ENCODE data around the gene CKS1B.
A peak's percentile ranks its signal among the peaks of the same experiment; 100 is the strongest.

The CKS1B gene

DNA sequence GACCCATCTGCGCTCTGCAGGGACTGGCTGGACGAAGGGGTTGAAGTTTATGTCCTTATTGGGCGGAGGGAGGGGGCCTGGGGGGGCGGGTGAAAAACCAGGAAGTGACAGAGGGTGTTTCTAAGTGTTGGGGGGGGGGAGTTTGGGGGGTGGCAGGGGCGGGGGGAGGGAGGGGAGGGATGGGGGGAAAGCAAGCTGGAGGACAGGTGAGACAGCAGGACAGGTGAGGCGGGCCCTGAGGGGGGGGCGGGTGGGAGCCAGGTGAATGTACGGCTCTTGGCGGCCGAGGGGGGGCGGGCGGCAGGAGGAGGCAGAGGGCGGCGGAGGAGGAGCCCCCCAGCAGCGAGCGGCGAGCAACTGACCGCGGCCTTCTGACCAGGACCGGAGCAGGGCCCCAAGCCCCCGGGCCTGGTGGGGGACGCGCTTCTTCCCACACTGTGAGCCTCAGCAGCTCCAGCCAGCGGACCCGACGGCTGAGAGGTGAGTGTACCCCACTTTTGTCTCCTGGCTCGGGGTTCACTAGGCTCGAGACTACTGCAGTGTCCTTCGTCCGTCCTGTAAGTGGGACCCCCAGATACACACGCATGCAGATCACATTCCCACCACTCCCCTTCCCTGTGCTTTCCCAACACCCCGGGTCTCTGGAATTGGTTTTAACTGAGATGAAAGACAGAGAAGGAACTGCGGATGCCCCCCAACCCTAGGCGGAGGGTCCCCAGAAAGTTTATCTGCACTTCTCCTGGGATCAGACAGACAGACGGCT is 28.2 kb downstream of the CKS1B start, which contains the start of gene ZBTB7B:
Gene ZBTB7B (plus strand): TSS at position 339 of the 763 bp plus-strand sequence. CDS start 11,859 bp downstream, outside the sequence.
- DNase-seq (ENCODE audit: low spot score) = peak; percentile 52

DNA sequence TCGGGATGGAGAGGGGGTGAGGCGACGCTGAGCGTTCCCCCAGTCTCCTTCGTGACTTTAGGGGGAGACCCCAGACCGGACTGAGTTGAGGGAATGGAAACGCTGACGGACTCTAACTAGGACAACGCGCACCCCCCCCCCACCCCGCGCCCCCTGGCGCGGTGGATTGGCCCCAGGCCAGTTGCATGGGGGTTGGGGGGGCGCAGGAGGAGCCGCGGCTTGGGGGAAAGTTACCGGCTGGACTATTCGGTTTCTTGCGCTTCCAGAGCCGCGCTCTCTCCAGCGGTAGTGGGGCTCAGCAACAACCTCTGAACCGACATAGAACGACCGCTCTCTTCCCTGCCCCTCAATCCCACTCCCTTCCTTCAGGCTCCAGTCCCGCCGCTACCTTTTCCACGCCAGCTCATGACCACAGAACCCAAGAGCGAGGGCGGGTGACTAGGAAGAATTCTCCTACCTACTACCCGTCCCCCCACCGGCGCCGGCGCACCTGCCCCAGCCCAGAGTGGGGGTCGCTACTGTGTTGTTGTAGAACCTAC is 28.8 kb downstream of the CKS1B start:
- DNase-seq (ENCODE audit: low spot score) = no peak

DNA sequence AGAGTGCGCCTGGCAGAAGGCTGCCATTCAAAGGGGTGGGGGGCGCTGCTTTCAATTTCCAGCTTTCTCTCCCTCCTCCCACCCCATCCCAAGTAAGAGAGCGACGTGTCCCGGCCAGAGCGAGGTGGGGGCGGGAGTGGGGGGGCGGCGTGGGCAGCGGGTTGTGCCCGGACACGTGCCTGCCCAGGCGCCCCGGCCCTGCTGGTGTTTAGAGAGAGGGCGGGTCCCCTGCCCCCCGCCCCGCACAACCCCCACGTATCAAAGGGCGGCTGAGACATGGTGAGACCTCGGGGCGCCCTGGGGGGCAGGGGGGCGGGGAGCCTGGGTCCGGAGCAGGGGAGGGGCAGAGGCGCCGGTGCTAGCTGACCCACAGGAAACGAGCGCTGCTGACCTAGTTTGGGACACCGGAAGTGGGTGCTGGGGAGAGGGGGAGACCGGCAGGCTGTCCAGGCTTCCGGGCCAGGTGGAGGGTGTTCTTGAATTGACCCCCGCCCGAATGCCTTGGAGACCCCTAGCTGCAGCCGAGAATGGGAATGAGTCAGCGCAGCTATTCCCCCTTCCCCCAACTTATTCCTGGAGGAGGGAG is 29.4 kb downstream of the CKS1B start:
- DNase-seq (ENCODE audit: low spot score) = no peak

DNA sequence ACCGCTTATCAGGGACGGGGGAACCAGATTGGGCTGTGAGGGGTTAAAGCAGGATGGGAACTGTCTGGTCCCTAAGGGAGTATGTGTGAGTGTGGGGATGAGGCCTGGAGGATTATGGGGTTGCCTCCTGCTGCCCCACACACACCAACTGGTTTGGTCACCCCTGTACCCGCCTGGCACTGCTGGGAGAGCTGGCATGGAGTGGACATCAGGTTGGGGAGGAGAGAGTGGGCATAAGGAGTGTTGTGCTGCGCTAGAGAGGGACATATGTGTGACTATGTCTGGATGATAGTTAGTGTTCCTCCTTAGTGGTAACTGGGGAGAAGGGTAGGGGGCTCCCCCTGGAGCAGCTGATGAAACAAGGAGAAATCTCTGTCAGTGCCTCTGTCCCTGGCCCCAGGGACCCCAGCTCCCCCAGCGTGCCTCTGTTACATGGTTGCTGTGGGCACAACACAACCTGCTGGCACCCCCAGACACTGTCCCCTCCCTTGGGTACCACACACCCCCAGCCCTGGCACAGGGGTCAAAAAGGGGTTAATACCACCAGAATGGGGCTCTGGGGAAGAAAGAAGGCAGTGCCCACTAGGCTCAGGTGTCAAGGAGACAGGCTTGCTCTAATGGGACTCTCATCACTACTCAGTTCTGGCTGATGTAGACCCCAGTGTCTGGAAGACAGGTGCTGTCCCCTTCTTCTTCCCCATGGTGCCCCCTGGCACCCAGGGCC is 30.0 kb downstream of the CKS1B start:
- no peak for DNase-seq (ENCODE audit: low spot score)

DNA sequence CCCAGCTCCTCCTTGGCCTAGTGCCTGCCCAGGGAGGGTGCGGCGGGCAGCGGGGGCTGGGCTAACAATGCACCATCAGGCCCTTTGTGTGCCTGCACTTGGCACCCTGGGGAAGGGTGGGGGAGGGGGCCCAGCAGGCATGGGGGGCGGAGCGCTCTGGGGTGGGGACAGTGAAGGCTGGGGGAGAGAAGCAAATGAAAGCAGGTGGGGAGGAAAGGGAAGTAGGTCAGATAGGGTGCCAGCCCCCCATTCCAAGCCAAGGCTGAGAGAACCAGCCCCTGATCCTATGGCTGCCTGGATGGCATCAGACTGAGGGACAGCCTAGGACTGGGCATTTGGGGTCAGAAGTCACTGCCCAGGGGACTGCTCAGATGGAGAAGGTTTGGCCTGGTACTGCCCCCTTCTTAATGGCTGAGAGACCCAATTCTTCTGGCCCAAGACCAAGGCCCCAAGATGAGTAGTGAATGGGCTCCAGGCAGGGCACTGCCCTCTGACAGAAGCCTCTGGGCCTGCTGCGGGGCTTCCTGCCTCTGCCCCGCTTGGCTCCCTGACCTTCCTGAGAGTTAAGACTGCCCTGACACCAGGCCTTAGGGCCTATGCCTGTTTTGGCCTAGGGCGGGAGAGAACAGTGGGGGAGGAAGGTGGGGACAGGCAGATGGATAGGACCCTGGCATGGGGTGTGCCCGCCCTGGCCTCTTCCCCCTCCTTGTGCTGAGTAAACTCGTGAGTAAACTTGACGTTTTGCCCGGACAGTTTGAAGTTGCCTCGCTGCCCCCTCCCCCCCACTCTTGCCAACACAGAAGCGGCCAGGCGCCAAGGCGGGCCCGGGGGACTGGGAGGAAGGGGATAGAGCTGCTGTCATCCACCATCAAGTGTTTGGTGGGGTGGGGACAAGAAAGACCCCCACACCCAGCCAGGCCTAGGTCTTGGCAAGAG is 30.9 kb downstream of the CKS1B start:
- DNase-seq (ENCODE audit: low spot score) = peak; percentile 73

DNA sequence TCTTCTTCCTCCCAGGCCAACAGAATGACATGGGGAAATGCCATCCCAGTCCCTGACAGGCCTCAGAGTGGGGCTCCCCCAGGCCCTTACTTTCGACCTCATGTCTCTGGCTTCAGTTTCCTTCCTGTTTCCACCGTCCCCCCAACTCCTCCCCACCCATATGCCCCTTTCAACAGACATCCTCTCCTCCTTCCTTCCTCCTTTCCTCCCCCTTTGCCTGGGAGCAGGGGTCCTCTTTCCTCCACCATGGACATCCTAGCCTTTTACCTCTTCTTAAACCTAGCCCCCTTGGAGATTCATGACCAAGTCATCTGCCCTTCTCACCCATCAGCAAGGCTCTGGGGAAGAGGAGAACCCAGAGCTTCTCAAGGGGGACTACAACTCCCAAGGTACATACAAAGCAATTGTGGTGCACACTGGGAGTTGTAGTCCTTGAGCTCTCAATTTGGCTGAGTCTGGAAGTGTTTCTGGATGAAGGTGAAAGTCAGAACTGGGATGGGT is 32.2 kb downstream of the CKS1B start:
- DNase-seq (ENCODE audit: low spot score) = peak; percentile 49

DNA sequence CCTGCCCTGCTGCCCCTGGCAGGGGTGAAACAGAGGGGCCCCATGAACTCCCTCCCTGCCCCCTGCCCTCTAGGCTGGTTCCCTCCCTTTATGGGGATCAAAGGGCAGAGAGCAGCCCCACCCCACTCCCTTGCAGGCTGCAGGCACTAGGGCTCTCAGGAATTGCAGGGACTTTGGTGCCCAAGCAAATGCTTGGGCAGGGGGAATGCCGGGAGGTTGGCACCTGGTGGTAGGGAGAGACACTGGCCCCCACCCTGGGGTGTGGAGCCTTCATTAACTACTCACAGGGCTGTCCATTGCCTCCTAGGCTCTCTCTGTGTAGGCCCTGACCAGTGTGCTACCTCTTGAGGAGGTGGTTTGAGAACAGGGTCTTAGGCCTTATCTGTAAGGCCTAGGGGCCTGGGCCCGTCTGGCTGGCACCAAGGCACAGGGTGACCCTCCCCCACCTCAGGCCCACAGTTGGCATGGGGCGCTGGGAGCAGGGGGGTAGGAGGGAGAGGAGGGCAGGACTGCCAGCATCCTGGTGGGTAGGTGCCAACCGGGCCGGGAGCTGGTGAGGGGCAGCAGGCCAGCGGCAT is 32.9 kb downstream of the CKS1B start:
- no peak for DNase-seq (ENCODE audit: low spot score)

DNA sequence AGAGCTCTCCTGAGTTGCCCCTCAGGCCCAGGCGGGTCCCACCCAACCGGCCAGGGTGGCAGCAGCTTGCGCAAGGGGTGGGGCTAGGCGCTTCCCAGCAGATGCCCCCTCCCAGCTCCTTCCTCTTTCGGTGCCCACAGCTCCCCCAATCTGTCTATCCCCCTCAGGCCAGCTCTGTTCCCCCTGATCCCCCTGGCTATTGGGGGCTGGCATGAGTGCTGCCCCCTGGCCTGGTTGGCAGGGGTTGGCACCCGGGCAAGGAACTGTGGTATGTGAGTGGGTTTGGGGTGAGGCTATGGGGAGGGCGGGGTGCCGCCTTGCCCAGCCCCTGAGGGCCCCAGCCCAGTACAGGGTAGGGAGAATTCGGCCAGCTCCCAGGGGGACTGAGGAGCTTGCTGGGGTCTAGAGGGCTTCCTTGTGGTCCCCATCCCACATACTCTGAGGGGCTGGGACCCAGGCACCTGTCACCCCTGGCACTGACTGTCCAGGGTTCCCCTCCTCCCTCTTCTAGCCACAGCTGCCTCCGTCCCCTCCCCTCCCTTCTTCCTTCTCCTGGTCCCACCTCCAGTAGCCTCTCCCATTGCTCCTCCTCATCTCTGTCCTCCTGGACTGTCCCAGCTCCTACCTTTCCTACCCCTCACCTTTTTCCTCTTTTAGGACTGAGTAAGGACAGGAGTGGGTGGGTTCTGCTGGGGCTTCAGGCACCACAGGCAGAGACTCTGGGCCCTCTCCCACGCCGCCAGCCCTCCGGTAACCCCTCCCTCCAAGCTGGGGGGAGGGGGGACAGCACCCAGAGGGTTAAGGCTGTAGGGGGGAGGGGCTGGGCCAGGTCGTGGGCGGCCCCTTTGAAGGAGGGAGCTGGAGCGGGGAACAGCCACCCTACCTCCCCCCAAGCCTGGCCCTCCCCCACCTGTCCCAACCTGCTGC is 33.8 kb downstream of the CKS1B start:
- DNase-seq (ENCODE audit: low spot score) = no peak

DNA sequence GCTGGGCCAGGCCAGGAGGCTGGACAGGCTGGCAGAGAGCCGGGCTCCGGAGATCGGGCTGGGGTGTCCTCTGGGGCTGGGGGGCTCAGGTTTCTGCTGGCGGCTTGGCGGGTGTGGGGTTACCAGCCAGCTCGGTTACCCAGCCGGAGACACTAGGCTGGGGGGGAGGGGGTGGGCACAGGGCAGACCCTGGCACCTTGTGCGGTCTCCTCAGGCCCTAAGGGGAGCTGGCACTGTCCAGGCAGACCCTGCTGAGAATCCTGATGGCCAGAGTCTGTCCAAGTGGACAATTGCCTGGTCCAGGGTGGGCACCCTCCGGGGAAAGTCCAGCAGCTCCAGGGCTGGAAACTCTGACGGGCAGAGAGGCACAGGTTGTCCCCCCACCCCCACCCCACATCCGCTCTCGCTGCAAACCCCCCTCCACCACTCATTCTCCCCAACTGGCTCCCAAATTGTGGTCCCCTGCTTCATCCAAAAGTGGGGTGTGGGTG is 34.8 kb downstream of the CKS1B start:
- no peak for DNase-seq (ENCODE audit: low spot score)

DNA sequence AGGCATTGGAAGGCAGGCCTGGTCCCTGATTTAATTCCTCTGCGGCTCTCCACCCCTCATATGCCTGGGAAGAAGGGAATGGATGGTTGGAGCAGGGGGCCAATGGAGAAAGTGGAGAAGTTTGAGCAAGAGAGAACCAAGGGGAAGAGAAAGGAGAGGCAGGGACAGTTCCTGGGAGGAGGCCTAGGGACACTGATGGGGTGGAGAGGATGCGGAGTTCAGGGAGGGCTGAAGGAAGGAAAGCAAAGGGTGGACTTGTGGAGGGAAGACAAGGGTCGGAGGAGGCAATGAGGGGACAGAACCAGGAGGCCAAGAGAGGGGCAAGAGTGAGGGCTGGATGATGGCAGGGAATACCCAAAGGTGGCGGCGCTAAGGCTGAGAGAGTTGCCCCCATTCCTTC is 35.3 kb downstream of the CKS1B start:
- DNase-seq (ENCODE audit: low spot score) = no peak

DNA sequence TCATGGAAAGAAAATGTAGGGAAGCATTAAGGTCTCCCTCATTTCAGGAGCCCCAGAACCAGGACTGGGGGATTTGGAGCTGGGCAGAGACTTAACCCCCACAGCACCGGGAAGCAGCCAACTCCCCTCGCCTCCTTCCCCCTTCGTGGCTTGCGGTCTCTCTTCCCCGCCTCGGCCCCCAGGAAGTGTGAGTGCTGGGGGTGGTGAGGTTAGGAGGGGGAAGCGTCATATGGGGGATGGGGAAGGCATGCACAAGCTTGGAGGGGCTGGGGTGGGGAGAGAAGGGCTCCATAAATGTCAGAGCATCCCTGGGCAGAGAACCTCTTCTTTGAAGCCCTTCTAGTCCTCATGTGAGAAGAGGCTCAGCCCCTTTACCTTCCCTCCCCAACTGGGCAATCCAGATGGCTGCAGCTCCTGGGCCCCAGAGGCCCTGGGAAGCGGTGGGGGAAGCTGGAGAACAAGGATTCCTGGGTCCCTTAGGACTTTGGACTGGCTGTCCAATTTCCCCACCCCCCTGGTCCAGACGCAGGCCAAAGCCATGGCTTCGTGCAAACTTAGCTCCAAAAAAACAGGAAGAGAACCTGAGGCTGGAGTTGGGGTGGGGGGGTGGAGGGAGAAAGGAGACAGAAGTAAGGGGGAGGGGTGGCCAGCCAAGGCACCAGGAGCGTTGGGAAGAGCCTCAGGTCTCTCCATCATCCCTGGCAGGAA is 35.9 kb downstream of the CKS1B start:
- DNase-seq (ENCODE audit: low spot score) = no peak

DNA sequence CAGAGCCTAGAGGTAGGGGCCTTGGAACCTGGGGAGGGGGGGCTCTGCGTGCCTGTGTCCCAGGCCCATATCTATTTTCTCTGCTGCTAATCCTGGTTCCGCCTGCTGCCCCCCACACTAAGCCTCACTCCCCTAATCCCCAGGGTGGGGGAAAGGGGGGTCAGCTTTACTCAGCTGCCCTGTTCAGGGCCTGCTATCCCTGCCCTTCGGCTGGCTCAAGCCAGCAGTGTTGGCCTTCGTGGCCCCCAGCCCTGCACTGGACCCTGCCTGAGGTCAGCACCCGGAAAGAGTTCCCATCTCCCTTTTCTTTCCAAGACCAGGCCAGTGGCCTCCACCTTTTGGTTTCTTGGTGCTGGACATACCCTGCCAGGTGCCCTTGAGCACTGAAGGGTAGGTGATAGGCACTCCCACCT is 36.5 kb downstream of the CKS1B start:
- DNase-seq (ENCODE audit: low spot score) = no peak

DNA sequence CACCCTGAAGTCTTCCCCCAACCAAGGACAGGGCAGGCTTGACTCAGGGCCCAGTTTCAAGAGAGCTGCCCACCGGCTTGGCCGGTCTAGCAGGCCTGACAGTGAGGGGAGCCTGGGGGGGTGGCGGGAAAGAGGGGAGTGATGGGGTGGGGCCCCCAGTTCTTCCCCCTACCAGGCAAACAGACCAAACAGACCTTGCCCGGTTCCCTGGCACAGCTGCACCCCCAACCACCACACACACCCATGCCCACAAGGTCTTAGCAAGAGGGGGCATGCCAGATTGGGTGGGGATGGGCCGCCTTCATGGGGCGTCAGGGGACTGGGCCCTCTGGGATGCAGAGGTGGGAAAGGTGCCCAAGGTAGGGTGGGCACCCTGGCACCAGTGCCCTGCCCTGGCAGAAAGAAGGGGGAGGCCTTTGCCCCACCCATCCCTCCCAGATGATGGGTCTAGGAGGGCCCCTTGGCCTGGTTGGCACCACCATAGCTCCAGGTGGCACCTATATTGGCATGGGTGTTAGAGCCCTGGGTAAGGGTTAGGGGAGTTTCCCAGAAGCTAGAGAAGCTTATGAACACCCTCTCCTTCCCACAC is 37.0 kb downstream of the CKS1B start:
- no peak for DNase-seq (ENCODE audit: low spot score)

DNA sequence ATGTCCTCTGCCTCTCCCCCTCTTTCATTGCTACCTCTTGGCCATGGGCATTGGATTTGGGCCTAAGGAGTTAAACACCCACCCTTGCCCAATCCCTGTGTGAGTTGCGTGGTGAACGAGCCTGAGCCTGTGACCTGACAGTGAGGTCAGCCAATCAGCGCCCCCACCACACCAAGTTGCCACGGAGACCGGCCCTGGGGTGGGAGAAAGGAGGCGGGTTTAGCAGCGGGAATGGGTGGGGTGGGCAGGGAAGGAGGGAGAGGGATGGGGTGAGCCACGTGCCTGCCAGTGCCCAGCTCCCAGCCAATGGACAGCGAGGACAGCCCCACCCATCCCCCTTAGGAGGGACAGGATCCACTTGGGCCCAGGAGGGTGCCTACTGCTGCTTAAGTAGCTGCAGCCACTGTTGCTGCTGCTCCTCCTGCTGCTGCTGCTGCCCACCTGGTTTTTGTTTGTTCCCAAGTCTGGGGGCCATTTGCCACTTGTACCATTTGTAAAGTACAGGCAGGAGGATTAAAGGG is 37.6 kb downstream of the CKS1B start:
- DNase-seq (ENCODE audit: low spot score) = no peak

DNA sequence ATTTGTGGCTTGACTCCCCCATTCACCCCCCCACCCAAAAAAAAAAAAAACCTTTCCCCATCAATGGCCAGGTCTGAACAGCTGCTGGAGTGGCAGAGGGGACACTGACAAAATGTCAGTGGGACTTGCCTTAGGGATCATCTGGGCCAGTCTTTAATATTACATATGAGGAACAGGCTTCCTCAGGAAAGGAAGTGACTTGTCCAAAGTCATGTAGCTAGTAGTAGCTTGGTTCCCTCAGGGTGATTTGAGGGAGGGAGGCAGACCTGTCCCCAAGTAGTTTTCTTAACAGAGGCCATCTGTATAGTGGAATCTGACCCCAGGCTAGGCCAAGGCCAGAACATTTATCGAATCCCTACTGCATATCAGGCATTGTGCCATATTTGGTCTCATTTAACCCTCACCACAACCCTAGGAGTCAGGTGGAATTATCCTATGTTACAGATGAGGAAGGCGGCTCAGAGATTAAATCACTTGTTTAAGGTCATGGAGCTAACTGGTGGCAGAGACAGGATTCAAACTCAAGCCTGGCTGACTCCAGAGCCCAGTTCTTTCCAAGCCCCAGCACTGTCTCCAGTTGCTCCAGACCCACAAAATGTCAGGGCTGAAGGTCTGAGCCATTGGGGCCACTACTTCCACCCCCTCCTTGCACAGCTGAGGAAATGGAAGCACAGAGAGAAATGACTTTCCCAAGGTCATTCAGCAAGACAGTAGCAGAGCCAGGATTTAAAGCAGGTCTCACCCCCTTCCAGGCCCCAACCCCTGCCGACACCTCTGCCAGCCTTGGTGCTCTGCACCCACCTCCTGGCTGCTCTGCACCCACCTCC is 38.5 kb downstream of the CKS1B start:
- DNase-seq (ENCODE audit: low spot score) = no peak

DNA sequence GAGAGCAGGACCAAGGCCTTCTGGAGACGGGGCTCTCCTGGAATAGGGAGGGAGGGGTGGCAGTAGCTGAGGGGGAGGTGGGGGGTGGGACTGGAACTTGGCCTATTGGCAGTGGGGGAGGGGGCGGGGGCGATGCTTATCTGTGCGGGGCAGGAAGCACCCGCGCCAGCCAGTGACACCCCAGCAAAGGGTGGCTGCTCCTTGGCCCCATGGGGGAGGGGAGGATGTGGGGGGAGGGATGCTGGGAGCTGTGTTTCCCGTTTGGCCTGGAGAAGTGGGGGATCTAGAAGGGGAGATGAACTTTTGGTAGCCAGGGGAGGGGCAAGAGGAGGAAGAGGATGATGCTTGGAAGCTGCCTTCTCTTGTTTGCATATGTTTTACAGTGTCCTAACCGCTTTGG is 39.2 kb downstream of the CKS1B start:
- DNase-seq (ENCODE audit: low spot score) = no peak

DNA sequence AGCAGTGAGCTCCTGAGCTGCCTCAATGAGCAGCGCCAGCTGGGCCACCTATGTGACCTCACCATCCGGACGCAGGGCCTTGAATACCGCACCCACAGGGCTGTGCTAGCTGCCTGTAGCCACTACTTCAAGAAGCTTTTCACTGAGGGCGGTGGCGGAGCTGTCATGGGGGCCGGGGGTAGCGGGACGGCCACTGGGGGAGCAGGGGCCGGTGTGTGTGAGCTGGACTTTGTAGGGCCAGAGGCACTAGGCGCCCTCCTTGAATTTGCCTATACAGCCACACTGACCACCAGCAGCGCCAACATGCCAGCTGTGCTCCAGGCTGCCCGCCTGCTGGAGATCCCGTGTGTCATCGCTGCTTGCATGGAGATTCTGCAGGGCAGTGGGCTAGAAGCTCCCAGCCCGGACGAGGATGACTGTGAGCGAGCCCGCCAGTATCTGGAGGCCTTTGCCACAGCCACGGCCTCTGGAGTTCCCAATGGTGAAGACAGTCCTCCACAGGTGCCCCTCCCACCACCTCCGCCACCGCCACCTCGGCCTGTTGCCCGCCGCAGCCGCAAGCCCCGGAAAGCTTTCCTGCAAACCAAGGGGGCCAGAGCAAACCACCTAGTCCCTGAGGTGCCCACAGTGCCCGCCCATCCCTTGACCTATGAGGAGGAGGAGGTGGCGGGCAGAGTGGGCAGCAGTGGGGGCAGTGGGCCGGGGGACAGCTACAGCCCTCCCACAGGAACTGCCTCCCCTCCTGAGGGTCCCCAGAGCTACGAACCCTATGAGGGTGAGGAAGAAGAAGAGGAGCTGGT is 40.4 kb downstream of the CKS1B start:
- no peak for DNase-seq (ENCODE audit: low spot score)
